ENCODE results near the gene POLDIP2.
"Not testable (repeated sequence)": the region's sequence is repeated elsewhere in the genome, so short reads cannot be mapped to it uniquely, and the experiment has no call there.

The POLDIP2 gene

GRCh38 chr17:28366605-28367004 lies 9.3 kb upstream of the POLDIP2 start:
- DNase-seq (ENCODE audit: low read depth in 4 of 4, low spot score in 1 of 4): no peak

- no peak for DNase-seq (ENCODE audit: low read depth in 4 of 4, low spot score in 1 of 4)
Measured at GRCh38 chr17:28365487-28365886, 8.2 kb upstream of the POLDIP2 start.

GRCh38 chr17:28364665-28365363 lies 7.5 kb upstream of the POLDIP2 start, which contains the start of gene SEBOX:
TSS of gene SEBOX (minus strand) at chr17:28365199. CDS start at chr17:28365151, 48 bp downstream.
- DNase-seq (ENCODE audit: low read depth in 4 of 4, low spot score in 1 of 4): no peak

GRCh38 chr17:28363776-28364650 lies 6.7 kb upstream of the POLDIP2 start:
- no peak for DNase-seq (ENCODE audit: low read depth in 4 of 4, low spot score in 1 of 4)

GRCh38 chr17:28363186-28363585 lies 5.9 kb upstream of the POLDIP2 start:
- no peak for DNase-seq (ENCODE audit: low read depth in 4 of 4, low spot score in 1 of 4)

DNA sequence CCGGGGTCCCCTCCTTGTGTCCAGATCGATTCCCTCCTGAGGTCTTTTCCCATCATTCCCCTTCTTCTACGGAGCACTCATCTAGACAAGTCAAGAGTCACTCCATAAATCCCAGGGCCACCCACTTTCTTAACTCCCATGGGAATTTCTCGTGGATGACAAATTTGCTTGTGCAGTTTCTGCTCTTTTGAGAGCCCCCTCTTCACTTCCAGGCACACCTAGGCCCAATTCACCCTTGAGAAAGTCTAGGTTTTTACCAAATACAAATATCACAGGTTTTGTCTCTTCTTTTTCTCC lies 522 bp upstream of the POLDIP2 start:
- DNase-seq (ENCODE audit: low read depth in 4 of 4, low spot score in 1 of 4): no peak

DNA sequence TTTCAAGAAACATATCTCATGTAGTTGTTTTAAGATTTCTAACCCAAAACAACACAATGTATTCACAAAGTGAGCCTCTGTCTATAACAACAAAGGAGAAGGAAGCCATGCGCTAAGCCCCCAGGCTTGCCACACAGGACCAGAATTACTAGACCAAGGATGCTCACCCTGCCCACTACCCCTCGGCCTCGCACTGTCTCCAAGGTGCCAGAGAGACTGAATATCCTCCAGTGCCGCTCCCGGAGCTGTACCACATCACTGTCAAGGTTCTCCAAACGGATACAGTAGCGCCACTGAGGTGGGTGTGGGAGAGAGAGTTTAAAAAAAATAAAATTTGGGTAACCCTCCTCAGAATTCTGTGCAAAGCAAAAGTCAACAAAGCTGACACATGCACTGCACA lies 7.1 kb downstream of the POLDIP2 start:
- DNase-seq (ENCODE audit: low read depth in 4 of 4, low spot score in 1 of 4): no peak

- DNase-seq (ENCODE audit: low read depth in 4 of 4, low spot score in 1 of 4): no peak
Measured at GRCh38 chr17:28348979-28349378, 8.3 kb downstream of the POLDIP2 start.

- no peak for DNase-seq (ENCODE audit: low read depth in 4 of 4, low spot score in 1 of 4)
Measured at GRCh38 chr17:28347261-28347891, 10.0 kb downstream of the POLDIP2 start.

GRCh38 chr17:28346746-28347246 lies 10.5 kb downstream of the POLDIP2 start:
- no peak for DNase-seq (ENCODE audit: low read depth in 4 of 4, low spot score in 1 of 4)

DNA sequence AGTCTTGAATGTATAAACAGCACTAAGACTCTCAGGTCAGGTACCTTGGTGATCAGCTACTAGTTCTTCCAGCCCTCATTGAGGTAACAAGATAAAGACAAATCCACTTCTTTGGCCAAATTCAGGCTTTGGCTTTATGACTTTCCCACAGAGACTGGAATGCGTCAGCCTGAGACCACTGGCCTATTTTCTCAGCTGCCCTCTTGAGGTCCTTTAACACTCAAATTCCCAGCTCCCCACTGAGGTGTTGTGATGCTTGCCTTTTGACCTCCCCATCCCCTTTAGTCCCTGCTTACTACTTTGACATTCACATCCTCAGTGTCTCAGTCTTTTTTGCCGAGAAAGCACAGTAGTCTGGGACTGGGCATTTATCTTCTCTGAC lies 11.1 kb downstream of the POLDIP2 start:
- no peak for DNase-seq (ENCODE audit: low read depth in 4 of 4, low spot score in 1 of 4)

- no peak for DNase-seq (ENCODE audit: low read depth in 4 of 4, low spot score in 1 of 4)
Measured at GRCh38 chr17:28345419-28346198, 11.7 kb downstream of the POLDIP2 start.

DNA sequence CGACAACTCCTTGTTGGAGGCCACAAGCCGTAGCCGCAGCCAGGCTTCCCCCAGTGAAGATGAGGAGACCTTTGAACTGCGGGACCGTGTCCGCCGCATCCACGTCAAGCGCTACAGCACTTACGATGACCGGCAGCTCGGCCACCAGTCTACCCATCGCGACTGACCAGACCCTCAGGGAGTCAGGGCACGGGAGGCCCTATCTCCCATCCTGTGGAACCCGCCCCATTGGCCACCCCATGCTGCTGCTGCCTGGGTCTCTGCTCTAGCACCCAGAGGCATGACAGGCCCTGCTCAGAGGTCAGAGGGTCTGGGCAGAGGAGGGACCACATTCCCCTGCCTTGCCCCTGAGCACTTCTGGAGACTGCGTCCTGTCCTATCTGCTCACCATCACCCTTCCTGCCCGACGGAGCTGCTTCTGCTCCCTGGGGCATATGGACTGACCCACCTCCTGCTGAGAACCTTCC lies 12.9 kb downstream of the POLDIP2 start:
- DNase-seq (ENCODE audit: low read depth in 4 of 4, low spot score in 1 of 4): no peak

- no peak for DNase-seq (ENCODE audit: low read depth in 4 of 4, low spot score in 1 of 4)
Measured at GRCh38 chr17:28344011-28344410, 13.3 kb downstream of the POLDIP2 start.

GRCh38 chr17:28343491-28343932 lies 13.8 kb downstream of the POLDIP2 start:
- no peak for DNase-seq (ENCODE audit: low read depth in 4 of 4, low spot score in 1 of 4)

GRCh38 chr17:28342313-28342712 lies 15.0 kb downstream of the POLDIP2 start:
- no peak for DNase-seq (ENCODE audit: low read depth in 4 of 4, low spot score in 1 of 4)

- no peak for DNase-seq (ENCODE audit: low read depth in 4 of 4, low spot score in 1 of 4)
Measured at GRCh38 chr17:28341516-28341915, 15.8 kb downstream of the POLDIP2 start.

DNA sequence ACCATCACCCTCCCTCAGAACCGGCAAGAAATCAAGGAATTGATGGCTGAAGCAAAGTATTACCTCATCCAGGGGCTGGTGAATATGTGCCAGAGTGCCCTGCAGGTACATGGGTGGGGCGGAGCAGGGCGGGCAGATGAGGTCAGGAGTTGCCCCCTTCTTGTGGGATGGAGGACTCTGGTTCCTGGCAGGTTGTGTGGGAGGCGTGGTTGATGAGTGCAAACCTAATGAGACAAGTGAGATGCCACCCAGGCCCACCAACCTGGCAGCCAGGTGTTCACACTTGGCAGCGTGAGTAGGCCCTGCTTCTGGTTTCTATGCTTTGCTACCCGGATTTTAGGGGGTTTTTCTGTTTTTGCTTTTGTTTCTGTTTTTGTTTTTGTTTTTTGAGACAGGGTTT lies 17.0 kb downstream of the POLDIP2 start:
- DNase-seq (ENCODE audit: low read depth in 4 of 4, low spot score in 1 of 4): no peak

DNA sequence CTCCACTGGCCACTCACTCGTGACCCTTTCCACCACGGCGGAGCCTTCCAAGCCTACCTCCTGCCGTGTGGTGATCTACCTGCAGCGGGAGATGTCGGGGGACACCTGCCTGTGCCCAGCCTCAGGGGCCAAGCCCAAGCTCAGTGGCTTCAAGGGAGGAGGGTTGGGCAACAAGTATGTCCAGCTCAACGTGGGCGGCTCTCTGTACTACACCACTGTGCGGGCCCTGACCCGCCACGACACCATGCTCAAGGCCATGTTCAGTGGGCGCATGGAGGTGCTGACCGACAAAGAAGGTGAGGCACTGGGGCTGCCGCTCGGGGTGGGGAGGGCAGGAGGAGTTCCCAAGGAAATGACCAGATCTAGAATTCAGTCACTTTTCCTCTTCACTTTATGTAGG lies 17.9 kb downstream of the POLDIP2 start:
- DNase-seq (ENCODE audit: low read depth in 4 of 4, low spot score in 1 of 4): no peak

DNA sequence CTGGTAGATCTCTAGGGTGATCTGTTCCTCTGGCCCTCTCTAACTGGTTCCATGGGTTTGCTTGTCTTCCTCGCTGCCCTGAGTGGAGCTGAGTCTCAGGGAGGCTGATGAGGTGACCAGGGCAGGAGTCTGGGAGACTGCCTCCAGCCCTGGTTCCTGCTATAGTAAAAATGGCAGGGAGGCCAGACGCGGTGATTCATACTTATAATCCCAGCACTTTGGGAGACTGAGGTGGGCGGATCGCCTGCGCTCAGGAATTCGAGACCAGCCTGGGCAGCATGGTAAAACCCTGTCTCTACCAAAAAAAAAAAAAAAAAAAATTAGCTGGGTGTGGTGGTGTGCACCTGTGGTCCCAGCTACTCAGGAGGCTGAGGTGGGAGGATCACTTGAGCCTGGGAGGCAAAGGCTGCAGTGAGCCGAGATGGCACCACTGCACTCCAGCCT lies 18.5 kb downstream of the POLDIP2 start:
- not testable (repeated sequence) for DNase-seq (ENCODE audit: low read depth in 4 of 4, low spot score in 1 of 4)

Measured in stimulated activated CD4-positive, alpha-beta T cell treated with anti-CD3 and anti-CD28 coated beads, Interleukin-1b, Interleukin-23, amount 100 ng/mL, for 24 hours (primary cell).